Body of pancreas (tissue), 4 donors: ENCODE measurements around the gene HPS5. TPM values are rescaled to one million over a fixed set of nuclear protein-coding genes. Genes with fewer than 3 reads are reported as not detected.

Experiments used
- ATAC-seq: fragments of 150-250 bp; one replicate; pipeline ENCODE4 v1.9.1; 2016
- DNase-seq, 4 donors: peaks; one replicate each; pipeline ENCODE4 v3.0.0-alpha.2; 2019
- H3K27ac ChIP-seq, 4 donors: fragments of 200-600 bp; sonication (generic); 1 replicate in 3 of 4; 2 replicates in 1 of 4; pipeline versions ENCODE4 v1.5.1 to v1.6.1; 2016 to 2019; ENCODE audit warnings: mild to moderate bottlenecking in 1 of 4, mixed read lengths in 1 of 4, moderate library complexity in 1 of 4
- H3K27me3 ChIP-seq, 2 donors: fragments of 200-600 bp; sonication (generic); one replicate each; pipeline ENCODE4 v1.6.0; 2016; ENCODE audit warnings: mild to moderate bottlenecking in 1 of 2
- H3K36me3 ChIP-seq, 2 donors: fragments of 200-600 bp; sonication (generic); replicated peaks in 1 of 2; 2 replicates each; pipeline ENCODE4 v1.5.1; 2016; ENCODE audit warnings: low read depth in 2 of 2; ENCODE audit not compliant: insufficient read depth in 1 of 2
- H3K4me1 ChIP-seq: fragments of 200-600 bp; sonication (generic); one replicate; pipeline ENCODE4 v1.6.0; 2016
- H3K4me3 ChIP-seq, 2 donors: fragments of 200-600 bp; sonication (generic); 1 replicate in 1 of 2; 2 replicates in 1 of 2; pipeline ENCODE4 v1.5.1; 2016 to 2019
- H3K9me3 ChIP-seq, 3 donors: fragments of 200-600 bp; sonication (generic); 1 replicate in 2 of 3; 2 replicates in 1 of 3; pipeline ENCODE4 v1.5.1; 2016
- POLR2A ChIP-seq, 3 donors: fragments of 450-650 bp; IDR thresholded peaks; one replicate each; pipeline ENCODE4 v1.6.1; 2016; ENCODE audit warnings: antibody characterized with exemption in 3 of 3, mild to moderate bottlenecking in 2 of 3
- WGBS, 2 donors: methylation state at CpG; one replicate each; pipeline ENCODE4 v1.1.5; 2017; 5-methylcytosine and 5-hydroxymethylcytosine counted together
- intact Hi-C: fragments of 100-400 bp; cut with DNase I; formaldehyde crosslinking; loops from one replicate; pipeline ENCODE4 v1.15.1; 2023
- total RNA-seq, 2 donors: library from RNA; depleted of rRNA; stranded (reverse); fragments of >200 nt; gene quantifications; one replicate each; pipeline ENCODE4 v1.1.0, GENCODE V29; 2016
- TF ChIP-seq, protein P1 (sequence below), 7 experiments: fragments of 450-650 bp in 4 of 7; fragments of 200-600 bp in 3 of 7; sonication (generic) in 3 of 7; IDR thresholded peaks; one replicate each; pipeline ENCODE4 v1.5.1; 2016 to 2019; ENCODE audit warnings: antibody characterized with exemption in 7 of 7

Gene HPS5
- total RNA-seq, 2 donors from 2014 or later: 8.3 to 47.5 TPM

DNA sequence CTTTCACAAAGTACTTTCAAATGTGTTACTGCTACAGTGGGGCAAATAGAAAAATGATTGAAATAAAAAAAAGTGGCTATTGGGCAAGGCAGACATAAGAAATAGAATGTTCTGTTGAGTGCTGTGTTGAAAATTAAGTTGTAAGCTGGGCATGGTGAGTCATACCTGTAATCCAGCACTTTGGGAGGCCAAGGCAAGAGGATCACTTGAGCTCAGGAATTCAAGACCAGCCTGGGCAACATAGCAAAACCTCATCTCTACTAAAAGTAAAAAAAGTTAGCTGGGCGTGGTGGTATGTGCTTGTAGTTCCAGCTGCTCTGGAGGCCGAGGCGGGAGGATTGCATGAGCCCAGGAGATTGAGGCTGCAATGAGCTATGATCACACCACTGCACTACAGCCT is 45.5 kb upstream of the HPS5 start:
- Histone ChIP-seq H3K4me1 (no peaks in the 10 kb centered on the region), H3K9me3 (no peaks in the 10 kb centered on the region), H3K36me3 (peaks cover 10 to 23% of the 10 kb centered on the region in 2 donors), H3K27ac (no peak overlapping the region), H3K4me3 (no peak overlapping the region), H3K27me3 (no peaks in the 10 kb centered on the region)
- DNase-seq (no peak), ATAC-seq (no peak)
- intact Hi-C loops: no loop called here
- 84 to 96% methylated on average over 3 of the region's 3 CpGs for WGBS, 2 donors
- TF ChIP-seq, protein P1, sequence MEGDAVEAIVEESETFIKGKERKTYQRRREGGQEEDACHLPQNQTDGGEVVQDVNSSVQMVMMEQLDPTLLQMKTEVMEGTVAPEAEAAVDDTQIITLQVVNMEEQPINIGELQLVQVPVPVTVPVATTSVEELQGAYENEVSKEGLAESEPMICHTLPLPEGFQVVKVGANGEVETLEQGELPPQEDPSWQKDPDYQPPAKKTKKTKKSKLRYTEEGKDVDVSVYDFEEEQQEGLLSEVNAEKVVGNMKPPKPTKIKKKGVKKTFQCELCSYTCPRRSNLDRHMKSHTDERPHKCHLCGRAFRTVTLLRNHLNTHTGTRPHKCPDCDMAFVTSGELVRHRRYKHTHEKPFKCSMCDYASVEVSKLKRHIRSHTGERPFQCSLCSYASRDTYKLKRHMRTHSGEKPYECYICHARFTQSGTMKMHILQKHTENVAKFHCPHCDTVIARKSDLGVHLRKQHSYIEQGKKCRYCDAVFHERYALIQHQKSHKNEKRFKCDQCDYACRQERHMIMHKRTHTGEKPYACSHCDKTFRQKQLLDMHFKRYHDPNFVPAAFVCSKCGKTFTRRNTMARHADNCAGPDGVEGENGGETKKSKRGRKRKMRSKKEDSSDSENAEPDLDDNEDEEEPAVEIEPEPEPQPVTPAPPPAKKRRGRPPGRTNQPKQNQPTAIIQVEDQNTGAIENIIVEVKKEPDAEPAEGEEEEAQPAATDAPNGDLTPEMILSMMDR (IDR thresholded peaks at IDR 0.05): no peak
- TF ChIP-seq POLR2A (IDR thresholded peaks at IDR 0.05): no peak

DNA sequence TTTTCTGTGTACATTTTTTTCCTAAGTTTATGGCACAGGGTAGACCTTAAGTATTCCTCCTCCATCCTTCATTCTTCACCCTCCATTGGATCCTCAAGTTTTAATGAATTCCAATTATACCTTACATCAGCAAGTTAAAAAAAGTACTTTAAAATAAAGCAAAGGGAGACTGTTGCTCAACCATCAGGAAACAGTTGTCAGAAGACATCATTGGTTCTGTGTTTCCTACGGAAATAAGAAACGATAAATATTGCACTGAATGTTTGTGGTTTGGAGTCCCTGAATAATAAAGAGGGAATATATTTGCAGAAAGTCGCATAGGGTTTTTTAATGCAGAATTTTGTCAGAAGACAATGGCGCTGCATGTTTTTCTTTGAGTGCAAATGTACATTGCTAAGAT is 44.3 kb upstream of the HPS5 start:
- H3K4me3 ChIP-seq: no peak overlapping the region
- TF ChIP-seq, protein P1 (IDR thresholded peaks at IDR 0.05): no peak
- TF ChIP-seq POLR2A (IDR thresholded peaks at IDR 0.05): no peak
- DNase-seq: no peak
- intact Hi-C loops: no loop called here
- no peaks in the 10 kb centered on the region for H3K4me1 ChIP-seq
- 71 to 91% methylated on average over 4 of the region's 4 CpGs for WGBS, 2 donors
- no peaks in the 10 kb centered on the region for H3K27me3 ChIP-seq
- ATAC-seq: no peak
- H3K27ac ChIP-seq: no peak overlapping the region
- H3K9me3 ChIP-seq: no peaks in the 10 kb centered on the region
- peaks cover 10 to 31% of the 10 kb centered on the region in 2 donors for H3K36me3 ChIP-seq

DNA sequence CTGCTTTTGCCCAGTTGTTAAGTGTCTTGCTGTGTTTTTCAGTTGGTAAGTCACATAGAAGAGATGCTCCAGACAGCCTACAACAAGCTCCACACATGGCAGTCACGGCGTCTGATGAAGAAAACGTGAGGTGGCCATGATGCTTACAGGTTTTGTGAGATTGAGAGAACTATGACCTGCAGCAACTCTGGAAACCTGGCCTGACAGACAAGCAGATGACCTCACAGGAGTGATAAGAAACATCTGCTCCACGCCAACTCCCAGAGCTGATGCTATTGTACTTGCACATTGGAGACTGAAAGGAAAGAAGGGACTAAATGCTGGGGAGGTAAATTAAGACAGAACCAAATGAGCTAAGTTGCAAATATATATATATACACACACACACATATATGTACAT is 43.8 kb upstream of the HPS5 start:
- peaks cover 10 to 33% of the 10 kb centered on the region in 2 donors for H3K36me3 ChIP-seq
- intact Hi-C loops: no loop called here
- 87 to 93% methylated on average over 4 of the region's 4 CpGs for WGBS, 2 donors
- no peaks in the 10 kb centered on the region for H3K4me1 ChIP-seq
- no peak overlapping the region for H3K27ac ChIP-seq
- no peaks in the 10 kb centered on the region for H3K9me3 ChIP-seq
- H3K4me3 ChIP-seq: no peak overlapping the region
- ATAC-seq (no peak), DNase-seq (no peak)
- no peak for TF ChIP-seq POLR2A (IDR thresholded peaks at IDR 0.05)
- TF ChIP-seq, protein P1 (IDR thresholded peaks at IDR 0.05): no peak
- H3K27me3 ChIP-seq: no peaks in the 10 kb centered on the region

DNA sequence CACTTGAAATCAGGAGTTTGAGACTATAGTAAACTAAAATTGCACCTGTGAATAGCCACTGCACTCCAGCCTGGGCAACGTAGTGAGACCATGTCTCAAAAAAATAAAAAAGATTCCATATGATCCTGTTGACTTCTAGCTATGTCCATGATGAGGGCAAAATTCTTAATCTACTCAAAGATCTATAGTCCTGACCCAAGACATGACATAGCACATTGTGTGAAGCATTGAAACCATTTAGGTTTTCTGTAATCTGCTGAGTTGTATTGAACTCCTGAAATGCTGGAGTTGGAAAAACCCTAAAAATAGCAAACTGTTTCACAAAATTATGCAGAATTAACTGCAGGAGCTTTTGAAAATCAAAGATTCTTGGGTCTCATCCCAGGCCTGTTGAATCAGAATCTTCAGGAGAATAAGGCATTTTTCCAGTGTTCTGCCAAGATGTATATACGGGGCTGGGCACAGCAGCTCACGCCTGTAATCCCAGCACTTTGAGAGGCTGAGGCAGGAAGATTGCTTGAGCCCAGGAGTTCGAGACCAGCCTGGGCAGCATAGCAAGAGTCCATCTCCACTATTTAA is 42.6 kb upstream of the HPS5 start:
- Histone ChIP-seq H3K4me3 (no peak overlapping the region), H3K9me3 (no peaks in the 10 kb centered on the region), H3K36me3 (peaks cover 10 to 39% of the 10 kb centered on the region in 2 donors), H3K4me1 (no peaks in the 10 kb centered on the region), H3K27ac (no peak overlapping the region), H3K27me3 (no peaks in the 10 kb centered on the region)
- 93 to 97% methylated on average over 4 of the region's 4 CpGs for WGBS, 2 donors
- intact Hi-C loops: no loop called here
- TF ChIP-seq, protein P1 (IDR thresholded peaks at IDR 0.05): no peak
- TF ChIP-seq POLR2A (IDR thresholded peaks at IDR 0.05): no peak
- ATAC-seq: no peak
- no peak for DNase-seq

DNA sequence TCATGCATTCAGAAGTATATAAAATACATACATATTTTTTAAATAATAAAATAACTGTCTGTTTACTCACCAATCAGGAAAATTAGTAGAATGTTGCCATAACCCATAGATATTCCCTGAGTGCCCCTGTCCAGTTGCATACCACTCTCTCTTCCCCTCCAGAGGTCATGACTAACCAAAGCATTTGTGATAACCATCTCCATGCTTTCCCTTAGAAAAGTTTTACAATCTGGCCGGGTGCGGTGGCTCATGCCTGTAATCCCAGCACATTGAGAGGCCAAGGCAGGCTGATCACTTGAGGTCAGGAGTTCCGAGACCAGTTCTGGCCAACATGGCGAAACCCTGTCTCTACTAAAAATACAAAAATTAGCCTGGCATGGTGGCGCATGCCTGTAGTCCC is 39.2 kb upstream of the HPS5 start:
- no peak for DNase-seq
- no peak for ATAC-seq
- H3K27ac ChIP-seq: no peak overlapping the region
- intact Hi-C loops: no loop called here
- H3K36me3 ChIP-seq: peaks cover 9 to 44% of the 10 kb centered on the region in 2 donors
- no peak overlapping the region for H3K4me3 ChIP-seq
- no peaks in the 10 kb centered on the region for H3K9me3 ChIP-seq
- TF ChIP-seq, protein P1 (IDR thresholded peaks at IDR 0.05): no peak
- TF ChIP-seq POLR2A (IDR thresholded peaks at IDR 0.05): no peak
- no peaks in the 10 kb centered on the region for H3K4me1 ChIP-seq
- WGBS, 2 donors: 94% methylated on average over 5 of the region's 5 CpGs
- H3K27me3 ChIP-seq: no peaks in the 10 kb centered on the region
